GM19025 (cell line): ENCODE data around the gene KLHDC4.
"Not testable (repeated sequence)": the region's sequence is repeated elsewhere in the genome, so short reads cannot be mapped to it uniquely, and the experiment has no call there.

Experiments used
- ATAC-seq: cut with Tn5 transposase; IDR thresholded peaks from one replicate; pipeline ENCODE4 v1.9.1; 2021; ENCODE audit warnings: mild to moderate bottlenecking, low read depth, moderate library complexity; ENCODE audit not compliant: unreplicated experiment

KLHDC4 gene

GRCh38 chr16:87688876-87689815 lies 76.6 kb downstream of the KLHDC4 start:
- ATAC-seq = no peak

GRCh38 chr16:87687998-87688529 lies 77.7 kb downstream of the KLHDC4 start:
- ATAC-seq = no peak

- no peak for ATAC-seq
Observed at GRCh38 chr16:87687126-87687910, 78.5 kb downstream of the KLHDC4 start.

GRCh38 chr16:87686697-87687096 lies 79.1 kb downstream of the KLHDC4 start:
- no peak for ATAC-seq

GRCh38 chr16:87685766-87686165 lies 80.0 kb downstream of the KLHDC4 start:
- ATAC-seq = no peak

DNA sequence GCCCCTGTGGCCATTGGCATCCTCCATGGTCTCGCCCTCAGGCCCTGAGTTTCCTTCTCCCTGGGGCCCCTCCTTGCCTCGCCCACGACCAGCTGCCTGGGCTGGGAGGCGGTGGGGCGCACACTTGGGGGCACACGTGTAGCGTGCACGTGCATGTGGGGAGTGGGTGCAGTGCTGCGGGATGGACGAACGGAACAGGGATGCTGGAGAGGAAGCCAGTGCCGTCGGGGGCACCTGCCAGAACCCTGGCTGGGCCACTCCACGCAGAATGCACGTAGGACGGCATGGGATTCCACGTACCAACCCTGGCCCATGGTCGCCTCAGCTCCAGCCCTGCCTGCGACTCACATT lies 80.4 kb downstream of the KLHDC4 start:
- ATAC-seq = no peak

DNA sequence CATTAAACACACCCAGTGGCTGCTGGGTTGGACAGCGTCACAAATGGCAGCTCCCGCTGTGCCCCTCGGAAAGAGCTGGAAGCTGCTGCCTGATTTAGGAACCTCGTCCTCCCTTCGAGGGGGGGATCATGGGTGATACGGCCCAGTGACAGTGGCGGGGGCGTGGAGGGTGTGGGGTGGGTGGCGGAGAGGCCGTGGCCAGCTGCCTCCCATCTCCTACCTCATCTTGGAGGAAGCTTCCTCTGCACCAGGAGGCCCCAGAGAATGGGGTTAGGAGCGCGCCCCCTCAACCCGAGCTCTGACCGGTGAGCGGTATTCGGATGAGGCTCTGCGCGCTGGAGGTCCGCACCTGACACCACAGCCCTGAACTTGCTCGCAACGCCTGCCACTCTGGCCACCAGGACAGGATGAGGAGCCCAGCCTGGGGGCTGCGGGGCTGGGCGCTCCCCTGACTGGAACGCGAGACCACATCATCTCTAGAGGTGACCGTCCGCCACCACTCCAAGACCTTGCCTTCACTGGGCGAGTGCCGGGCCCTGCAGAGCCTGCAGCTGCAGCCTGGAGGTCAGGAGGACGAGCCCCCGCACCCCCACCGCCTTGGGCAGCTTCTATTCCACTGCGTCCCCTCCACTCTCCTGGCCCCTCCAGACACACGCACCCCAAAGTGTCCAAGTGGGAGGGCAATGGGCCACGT lies 80.9 kb downstream of the KLHDC4 start:
- ATAC-seq = no peak

DNA sequence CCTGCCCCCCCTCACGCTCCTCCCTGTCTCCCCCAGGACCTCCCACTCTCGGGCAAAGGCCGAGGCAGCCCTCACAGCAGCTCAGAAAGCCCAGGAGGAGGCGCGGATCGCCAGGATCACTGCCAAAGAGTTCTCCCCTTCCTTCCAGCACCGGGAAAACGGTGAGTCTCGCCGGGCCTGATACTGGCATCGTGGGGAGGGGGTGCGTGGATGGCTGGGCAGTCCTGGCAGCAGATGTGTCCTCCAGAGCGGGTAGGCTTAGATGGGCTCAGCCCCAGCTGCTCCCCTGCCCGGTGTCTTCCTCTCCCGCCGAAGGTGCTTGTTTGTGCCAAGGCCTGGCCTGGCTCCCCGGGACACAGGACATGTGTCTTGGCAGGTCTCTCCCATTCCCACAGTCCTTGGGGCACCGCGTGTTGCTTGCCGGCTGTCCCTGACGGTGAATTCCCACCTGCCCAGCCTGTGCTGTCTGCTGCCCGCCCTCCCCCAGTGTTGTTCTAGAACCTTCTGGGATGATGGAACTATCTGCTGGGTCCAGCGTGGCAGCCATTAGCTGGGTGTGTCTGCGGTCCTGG lies 81.6 kb downstream of the KLHDC4 start:
- ATAC-seq = no peak

- ATAC-seq = no peak
Observed at GRCh38 chr16:87682852-87683399, 82.9 kb downstream of the KLHDC4 start.

- no peak for ATAC-seq
Observed at GRCh38 chr16:87681981-87682570, 83.7 kb downstream of the KLHDC4 start.

DNA sequence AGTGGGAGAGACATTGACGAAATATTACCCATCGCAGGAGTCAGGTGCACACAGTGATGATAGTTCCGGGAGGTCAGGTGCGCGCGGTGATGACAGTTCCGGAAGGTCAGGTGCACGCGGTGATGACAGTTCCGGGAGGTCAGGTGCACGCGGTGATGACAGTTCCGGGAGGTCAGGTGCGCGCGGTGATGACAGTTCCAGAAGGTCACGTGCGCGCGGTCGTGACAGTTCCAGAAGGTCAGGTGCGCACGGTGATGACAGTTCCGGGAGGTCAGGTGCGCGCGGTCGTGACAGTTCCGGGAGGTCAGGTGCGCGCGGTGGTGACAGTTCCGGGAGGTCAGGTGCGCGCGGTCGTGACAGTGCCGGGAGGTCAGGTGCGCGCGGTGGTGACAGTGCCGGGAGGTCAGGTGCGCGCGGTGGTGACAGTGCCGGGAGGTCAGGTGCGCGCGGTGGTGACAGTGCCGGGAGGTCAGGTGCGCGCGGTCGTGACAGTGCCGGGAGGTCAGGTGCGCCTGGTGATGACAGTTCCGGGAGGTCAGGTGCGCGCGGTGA lies 84.7 kb downstream of the KLHDC4 start:
- not testable (repeated sequence) for ATAC-seq

DNA sequence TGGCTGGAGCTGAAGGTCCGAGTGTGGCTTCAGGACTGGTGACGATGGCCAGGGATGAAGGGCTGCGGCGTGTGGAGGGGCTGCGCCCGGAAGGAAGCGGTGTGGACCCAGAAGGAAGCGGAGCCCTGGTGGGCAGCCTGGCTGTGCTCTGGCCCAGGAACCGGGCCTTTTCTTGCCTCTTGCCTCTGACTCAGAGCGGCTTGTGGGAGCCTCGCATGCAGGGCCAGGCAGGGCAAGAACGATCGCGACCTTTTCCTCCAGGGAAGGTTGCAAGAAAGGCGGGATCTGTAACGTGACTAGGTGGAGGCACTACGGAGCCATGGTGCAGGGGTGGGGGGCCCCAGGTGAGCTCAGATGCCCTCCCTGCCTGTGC lies 85.5 kb downstream of the KLHDC4 start:
- ATAC-seq = no peak

GRCh38 chr16:87679593-87680271 lies 86.1 kb downstream of the KLHDC4 start:
- ATAC-seq = no peak

GRCh38 chr16:87678618-87679017 lies 87.2 kb downstream of the KLHDC4 start:
- ATAC-seq = no peak

- ATAC-seq = no peak
Observed at GRCh38 chr16:87677830-87678229, 88.0 kb downstream of the KLHDC4 start.

GRCh38 chr16:87675111-87675719 lies 90.6 kb downstream of the KLHDC4 start:
- ATAC-seq = no peak

DNA sequence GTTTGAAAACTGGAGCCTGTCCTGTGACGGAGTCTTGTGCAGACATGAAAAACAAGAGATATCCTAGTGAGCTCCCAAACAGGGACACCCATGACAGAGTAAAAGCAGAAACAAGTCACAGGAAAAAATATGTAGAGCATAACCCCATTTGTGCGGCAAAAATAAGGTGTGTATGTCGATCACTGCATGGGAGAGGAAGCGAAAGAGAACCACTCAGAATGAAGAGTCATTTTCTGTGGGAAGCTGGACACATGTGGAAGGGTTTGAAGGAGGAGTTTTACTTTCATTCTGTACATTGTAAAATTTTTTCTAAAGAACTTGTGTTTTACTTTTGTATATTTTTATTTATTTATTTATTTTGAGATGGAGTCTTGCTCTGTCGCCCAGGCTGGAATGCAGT lies 91.4 kb downstream of the KLHDC4 start:
- ATAC-seq = no peak

GRCh38 chr16:87671715-87672270 lies 94.0 kb downstream of the KLHDC4 start:
- no peak for ATAC-seq
